Glutamatergic neuron (in vitro differentiated cells): ENCODE results near the gene LINC01488. TPM values are rescaled to one million over a fixed set of nuclear protein-coding genes. Genes with fewer than 3 reads are reported as not detected.

Experiments used
- DNase-seq: peaks from one replicate; pipeline ENCODE4 v3.0.0; 2022
- H3K27ac Mint-ChIP-seq: one replicate; pipeline ENCODE4 v1.8.0; 2020; ENCODE audit warnings: mild to moderate bottlenecking, mixed read lengths, inconsistent platforms; ENCODE audit not compliant: unreplicated experiment
- H3K27me3 Mint-ChIP-seq: one replicate; pipeline ENCODE4 v1.8.0; 2020; ENCODE audit warnings: mild to moderate bottlenecking, moderate library complexity, mixed read lengths, inconsistent platforms; ENCODE audit not compliant: unreplicated experiment
- H3K36me3 Mint-ChIP-seq: one replicate; pipeline ENCODE4 v1.8.0; 2020; ENCODE audit warnings: mild to moderate bottlenecking, mixed read lengths, inconsistent platforms; ENCODE audit not compliant: unreplicated experiment
- H3K4me1 Mint-ChIP-seq: one replicate; pipeline ENCODE4 v1.8.0; 2020; ENCODE audit warnings: mild to moderate bottlenecking, low read depth, mixed read lengths, inconsistent platforms; ENCODE audit not compliant: unreplicated experiment
- H3K4me3 Mint-ChIP-seq: one replicate; pipeline ENCODE4 v1.8.0; 2020; ENCODE audit warnings: mild to moderate bottlenecking, mixed read lengths, inconsistent platforms; ENCODE audit not compliant: unreplicated experiment
- H3K9me3 Mint-ChIP-seq: one replicate; pipeline ENCODE4 v1.8.0; 2020; ENCODE audit warnings: mild to moderate bottlenecking, moderate library complexity, mixed read lengths, inconsistent platforms; ENCODE audit not compliant: unreplicated experiment
- CTCF ChIP-seq: fragments of 200-600 bp; sonication (generic); IDR thresholded peaks from one replicate; pipeline ENCODE4 v1.5.0; 2021; ENCODE audit not compliant: partially characterized antibody, unreplicated experiment
- total RNA-seq: library from RNA; stranded (reverse); fragmentation: NEBNext Ultra II Directional; extraction: Animal tissue kit (Norgen Biotek cat#: 25700); gene quantifications from one replicate; pipeline ENCODE4 v1.2.1, GENCODE V29; 2021; ENCODE audit not compliant: unreplicated experiment

The LINC01488 gene
- total RNA-seq, 1 donor from 2014 or later, result not detected

DNA sequence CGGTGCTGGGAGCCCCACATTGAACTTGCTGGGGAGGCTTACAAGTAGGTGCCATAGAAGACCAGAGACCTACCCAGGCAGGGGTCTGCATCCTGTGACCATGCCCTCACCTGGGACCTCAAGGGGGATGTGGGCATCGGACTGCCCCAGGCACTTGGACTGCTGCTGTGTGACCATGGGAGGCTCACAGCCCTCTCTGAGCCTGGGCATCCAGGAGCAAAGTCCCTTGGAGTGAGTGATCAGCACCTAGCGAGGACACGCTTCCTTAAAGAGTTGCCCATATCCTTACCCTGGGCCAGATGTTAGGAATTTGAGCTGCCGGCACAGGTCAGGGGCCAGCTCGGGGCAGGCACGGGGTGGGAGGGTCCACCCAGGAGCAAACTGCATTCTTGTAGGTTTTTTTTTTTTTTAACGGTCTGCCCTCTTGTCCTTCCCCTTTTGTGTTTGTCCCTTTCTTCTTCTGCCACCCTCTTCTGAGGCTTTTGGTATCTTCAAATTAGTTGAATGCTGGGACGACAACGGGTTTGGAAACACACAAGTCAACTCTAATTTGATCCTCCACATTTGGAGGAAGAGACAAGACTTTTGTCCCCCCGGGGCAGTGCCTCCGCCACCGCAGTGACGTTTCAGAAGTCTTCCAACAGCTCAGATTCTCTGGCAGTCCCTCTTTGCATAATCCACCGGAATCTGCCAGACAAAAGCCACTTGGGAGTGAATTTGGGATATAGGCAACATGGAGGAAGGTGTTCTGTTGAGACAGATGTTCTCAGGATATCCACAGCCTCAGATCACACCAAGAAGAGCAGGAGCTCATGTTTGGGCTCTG lies 46.1 kb upstream of the LINC01488 start:
- Mint-ChIP-seq H3K4me3 (no peak overlapping the region), H3K9me3 (peaks cover 2% of the 10 kb centered on the region), H3K36me3 (no peaks in the 10 kb centered on the region), H3K27me3 (peaks cover 7% of the 10 kb centered on the region), H3K27ac (no peak overlapping the region), H3K4me1 (peaks cover 8% of the 10 kb centered on the region)
- TF ChIP-seq CTCF, result no peak
- DNase-seq, result no peak

DNA sequence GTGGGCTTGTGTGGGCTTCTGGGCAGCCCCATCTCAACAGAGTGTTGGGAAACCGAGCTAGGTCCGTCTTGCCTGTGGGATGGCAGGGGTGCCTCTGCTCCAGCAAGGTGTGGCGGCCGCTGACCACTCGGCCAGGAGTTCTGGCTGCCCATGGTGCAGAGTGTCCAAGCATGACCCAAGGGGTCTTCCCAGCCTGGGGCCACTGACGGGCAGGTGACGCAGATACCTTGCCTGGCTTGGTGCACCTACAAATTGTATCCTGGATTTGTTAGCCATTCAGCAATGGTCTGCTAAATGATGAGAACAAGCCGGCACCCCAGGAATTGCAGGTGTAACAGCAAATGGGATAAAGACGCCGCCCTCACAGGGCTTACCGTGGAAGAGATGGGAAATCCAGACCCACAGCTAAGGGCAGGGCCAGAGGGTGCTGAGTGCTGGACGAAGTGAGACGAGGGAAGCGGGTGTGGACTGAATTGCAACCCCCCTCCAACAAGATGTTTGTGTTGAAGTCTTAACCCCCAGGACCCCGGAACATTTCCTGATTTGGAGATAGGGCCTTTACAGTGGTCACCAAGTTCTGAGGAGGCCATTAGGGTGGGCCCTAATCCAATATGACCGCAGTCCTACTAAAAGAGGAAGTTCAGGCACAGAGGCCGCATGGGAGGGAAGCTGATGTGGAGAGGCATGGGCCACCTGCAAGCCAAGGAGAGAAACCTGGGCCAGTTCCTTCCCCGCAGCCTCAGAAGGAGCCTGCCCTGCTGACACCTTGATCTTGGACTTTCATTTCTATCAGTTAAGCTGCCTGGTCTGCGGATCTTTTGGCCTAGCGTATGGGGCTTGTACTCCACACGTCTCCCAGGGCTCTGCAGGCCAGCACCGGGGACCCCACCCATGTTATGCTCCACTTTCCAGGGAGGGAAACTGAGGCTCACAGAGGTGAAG lies 45.2 kb upstream of the LINC01488 start:
- H3K27ac Mint-ChIP-seq, result no peak overlapping the region
- H3K4me3 Mint-ChIP-seq, result no peak overlapping the region
- H3K27me3 Mint-ChIP-seq, result peaks cover 4% of the 10 kb centered on the region
- no peak for DNase-seq
- no peaks in the 10 kb centered on the region for H3K36me3 Mint-ChIP-seq
- H3K9me3 Mint-ChIP-seq, result peaks cover 2% of the 10 kb centered on the region
- TF ChIP-seq CTCF, result no peak
- H3K4me1 Mint-ChIP-seq, result peaks cover 8% of the 10 kb centered on the region

DNA sequence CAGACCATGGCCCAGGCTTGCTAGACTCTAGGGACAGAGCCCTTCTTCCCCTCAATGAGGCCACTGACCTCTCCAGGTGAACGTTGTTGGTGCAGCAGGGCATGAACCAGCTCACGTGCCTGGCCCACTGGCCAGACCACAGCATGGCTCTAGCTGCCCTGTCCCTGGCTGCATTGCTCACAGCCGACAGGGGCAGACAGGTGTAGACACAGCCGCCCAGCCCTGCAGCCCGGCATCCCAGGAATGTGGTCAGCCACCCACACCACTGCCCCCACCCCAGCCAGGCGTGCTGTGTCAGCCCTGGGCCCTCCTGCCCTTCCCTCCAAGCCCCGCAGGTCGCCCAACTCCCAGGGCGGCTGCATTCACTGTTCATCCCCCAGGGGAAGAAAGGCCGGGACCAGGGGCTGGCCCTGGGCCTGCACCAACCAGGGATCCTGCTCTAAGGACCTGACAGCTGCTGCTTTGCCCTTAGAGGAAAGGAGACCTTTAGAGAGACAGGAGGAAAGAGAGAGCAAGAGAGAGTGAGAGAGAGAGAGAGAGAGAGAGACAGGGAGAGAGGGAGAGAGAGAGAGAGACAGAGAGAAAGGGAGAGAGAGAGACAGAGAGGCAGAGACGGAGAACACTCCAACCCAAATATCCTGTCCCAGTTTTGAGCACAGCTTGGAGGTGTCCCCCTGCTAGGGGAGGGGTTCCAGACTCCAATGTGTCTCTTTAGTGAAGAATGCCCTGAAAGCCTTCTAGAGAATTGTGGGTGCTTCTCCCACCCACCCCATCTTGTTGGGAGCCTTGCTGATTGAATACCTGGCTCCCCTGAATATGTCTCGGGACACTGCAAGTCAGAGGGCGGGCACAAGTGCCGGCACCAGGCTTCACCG lies 44.2 kb upstream of the LINC01488 start:
- H3K4me1 Mint-ChIP-seq, result peaks cover 8% of the 10 kb centered on the region
- no peak for DNase-seq
- TF ChIP-seq CTCF, result no peak
- H3K9me3 Mint-ChIP-seq, result peaks cover 2% of the 10 kb centered on the region
- no peaks in the 10 kb centered on the region for H3K36me3 Mint-ChIP-seq
- H3K4me3 Mint-ChIP-seq, result no peak overlapping the region
- no peak overlapping the region for H3K27ac Mint-ChIP-seq
- peaks cover 3% of the 10 kb centered on the region for H3K27me3 Mint-ChIP-seq

- no peak overlapping the region for H3K27ac Mint-ChIP-seq
- peaks cover 3% of the 10 kb centered on the region for H3K27me3 Mint-ChIP-seq
Observed at GRCh38 chr11:69437876-69438205, 43.6 kb upstream of the LINC01488 start.

More at GRCh38 chr11:69437876-69438205, 43.6 kb upstream of the LINC01488 start:
- no peak overlapping the region for H3K4me3 Mint-ChIP-seq
- peaks cover 2% of the 10 kb centered on the region for H3K9me3 Mint-ChIP-seq
- no peak for TF ChIP-seq CTCF
- DNase-seq, result no peak
- peaks cover 12% of the 10 kb centered on the region for H3K4me1 Mint-ChIP-seq
- H3K36me3 Mint-ChIP-seq, result no peaks in the 10 kb centered on the region
